ENCODE data around the gene STUM.
A peak's percentile ranks its signal among the peaks of the same experiment; 100 is the strongest.
"Not testable (repeated sequence)": the region's sequence is repeated elsewhere in the genome, so short reads cannot be mapped to it uniquely, and the experiment has no call there.

Gene STUM

DNA sequence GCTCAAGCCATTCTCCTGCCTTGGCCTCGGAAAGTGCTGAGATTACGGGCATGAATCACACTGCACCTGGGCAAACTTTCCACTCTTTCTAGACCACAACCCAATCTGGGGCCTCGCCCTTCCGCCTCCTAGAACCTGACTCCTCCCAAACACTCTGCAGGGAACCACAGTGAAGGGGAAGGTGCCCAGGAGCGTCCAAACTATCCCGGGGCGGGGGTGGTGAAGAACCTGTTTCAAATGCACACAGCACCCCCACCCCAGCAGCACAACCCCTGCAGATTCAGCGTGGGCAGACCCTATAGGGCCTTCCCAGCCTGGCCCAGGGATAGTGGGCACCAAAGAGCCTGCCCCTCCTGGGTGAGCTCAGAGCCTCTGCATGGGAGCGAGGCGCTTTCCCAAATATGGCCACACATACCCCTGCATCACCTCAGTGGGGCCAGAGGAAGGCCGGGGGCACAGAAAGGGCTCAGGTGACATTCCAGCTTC is 86.9 kb downstream of the STUM start:
- no peak for DNase-seq

DNA sequence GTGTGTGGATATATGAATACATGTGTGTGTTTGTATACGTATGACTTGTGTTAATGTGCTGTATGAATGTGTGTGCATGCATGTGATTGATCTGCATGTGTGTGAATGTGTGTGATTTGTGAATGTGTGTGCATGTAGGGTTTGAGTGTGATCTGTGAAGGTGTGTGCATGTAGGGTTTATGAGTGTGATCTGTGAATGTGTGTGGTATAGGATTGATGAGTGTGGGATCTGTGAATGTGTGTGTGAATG is 88.2 kb downstream of the STUM start:
- DNase-seq = no peak

DNA sequence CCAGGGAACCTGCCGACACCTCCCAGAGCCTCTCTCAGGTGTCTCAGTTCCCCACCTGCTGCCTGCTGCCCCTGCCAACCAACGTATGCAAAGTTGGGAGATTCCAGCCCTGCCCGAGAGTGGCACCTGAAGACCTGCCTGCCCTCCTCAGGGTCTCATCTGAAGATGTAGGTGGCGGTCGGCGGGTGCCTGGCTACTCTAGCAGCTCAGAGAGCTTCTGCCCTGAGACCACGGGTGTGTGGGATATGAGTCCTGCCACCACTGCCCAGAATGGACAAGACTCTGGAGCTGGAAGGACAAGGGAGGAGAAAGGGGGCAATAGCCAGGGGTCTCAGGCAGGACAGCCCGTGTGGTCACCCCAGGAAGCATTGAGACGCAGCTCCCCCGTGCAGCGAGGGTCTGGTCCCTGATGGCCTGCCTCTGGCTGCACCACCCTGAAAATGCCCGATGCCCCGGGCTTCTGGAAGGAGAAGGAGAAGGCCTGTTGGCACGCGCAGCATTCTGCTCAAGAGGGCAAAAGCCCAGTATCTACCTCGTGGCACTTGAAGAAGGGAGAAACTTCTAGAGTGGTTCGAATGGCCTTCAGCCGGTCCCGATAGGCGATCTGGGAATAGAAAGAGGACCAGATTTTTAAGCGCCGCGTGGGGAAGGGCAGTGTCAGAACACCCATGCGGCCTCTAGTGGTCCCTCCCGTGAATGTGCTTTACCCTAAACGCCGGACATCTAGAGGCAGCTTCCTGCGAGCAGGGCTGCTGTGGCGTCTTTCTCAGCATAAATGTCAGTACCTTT is 88.8 kb downstream of the STUM start:
- no peak for DNase-seq

DNA sequence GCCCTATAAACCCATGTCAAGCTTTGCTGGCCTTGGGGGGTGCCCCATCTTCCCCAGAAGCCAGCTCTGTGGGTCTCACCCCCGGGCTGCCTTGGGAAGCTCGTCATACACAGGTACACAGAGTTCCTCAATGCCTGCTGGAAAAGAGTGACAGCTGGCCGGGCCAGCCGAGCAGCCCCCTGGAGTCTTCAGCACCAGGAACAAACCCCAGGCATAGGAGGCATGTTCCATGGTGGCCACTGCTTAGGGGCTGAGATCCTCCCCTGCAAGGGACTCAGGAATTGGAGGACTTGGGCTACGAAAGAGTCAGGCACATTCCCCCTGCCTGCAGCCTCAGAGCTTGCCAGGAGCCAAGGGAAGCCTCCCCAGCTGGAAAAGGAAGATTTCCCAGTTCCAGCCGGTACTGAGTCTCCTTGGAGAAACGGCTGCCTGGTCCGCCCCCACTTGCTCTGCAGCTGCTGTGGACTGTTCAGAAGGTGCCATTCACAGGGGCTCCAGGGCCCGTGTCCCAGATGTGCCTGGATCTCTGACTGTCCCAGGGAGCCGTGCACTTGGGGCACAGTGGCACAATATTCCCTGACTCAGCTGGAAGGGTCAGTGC is 89.5 kb downstream of the STUM start:
- DNase-seq = peak in 9 of 58 donors; percentile 20 to 67 (median 45)

DNA sequence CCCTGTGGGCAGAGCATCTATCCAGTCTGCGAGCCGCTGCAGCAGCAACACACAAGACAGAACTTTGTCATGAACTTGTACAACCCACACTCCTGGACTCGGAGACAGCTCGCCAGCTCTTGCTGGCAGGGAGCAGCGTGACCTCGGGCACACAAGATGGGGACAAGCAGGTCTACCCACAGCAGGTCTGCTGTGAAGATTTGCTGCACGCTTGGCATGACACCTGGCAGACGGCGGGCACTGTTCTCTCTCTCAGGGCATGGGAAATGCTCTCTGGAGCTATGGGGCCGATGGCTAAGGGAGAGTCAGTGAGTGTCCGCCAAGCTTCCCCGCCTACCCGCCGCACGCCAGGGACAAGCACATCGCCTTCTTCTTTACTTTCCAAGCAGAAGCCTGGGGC is 90.0 kb downstream of the STUM start:
- peak in 1 of 58 donors; percentile 14 for DNase-seq

DNA sequence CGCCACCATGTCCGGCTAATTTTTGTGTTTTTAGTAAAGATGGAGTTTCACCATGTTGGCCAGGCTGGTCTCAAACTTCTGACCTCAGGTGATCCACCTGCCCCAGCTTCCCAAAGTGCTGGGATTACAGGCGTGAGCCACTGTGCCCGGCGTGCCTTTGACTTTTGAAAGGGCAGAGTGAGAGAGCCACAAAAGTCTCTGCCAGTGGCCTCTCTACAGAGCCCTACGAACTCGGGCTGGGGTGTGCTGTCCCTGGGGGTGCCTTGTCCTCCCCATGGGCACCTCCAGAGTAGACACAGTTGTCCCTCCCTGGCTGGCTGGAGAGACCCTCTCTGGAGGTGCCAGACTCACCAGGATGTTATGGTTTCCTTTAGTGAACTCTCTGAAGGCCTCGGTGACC is 90.6 kb downstream of the STUM start:
- DNase-seq = not testable (repeated sequence)

DNA sequence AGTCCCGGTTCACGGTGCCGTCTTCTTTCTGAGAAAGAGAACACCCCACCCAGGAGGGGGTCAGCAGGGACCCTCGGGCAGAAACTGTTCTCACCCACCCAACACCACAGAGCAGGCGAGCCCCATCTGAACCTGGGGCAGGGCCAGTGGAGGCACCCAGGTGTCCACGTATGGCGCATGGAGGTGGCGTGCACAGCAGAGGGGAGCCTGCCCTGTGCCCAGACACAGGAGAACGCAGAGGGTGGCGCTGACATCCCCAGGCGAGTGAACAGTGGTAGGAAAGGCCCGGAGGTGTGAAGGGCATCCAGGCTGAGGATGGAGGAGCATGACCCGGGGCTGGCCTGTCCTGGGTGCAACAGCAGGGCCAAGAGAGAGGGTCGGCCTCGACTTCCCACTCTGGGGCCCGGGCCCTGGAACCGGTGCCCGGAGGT is 91.1 kb downstream of the STUM start:
- DNase-seq = no peak

DNA sequence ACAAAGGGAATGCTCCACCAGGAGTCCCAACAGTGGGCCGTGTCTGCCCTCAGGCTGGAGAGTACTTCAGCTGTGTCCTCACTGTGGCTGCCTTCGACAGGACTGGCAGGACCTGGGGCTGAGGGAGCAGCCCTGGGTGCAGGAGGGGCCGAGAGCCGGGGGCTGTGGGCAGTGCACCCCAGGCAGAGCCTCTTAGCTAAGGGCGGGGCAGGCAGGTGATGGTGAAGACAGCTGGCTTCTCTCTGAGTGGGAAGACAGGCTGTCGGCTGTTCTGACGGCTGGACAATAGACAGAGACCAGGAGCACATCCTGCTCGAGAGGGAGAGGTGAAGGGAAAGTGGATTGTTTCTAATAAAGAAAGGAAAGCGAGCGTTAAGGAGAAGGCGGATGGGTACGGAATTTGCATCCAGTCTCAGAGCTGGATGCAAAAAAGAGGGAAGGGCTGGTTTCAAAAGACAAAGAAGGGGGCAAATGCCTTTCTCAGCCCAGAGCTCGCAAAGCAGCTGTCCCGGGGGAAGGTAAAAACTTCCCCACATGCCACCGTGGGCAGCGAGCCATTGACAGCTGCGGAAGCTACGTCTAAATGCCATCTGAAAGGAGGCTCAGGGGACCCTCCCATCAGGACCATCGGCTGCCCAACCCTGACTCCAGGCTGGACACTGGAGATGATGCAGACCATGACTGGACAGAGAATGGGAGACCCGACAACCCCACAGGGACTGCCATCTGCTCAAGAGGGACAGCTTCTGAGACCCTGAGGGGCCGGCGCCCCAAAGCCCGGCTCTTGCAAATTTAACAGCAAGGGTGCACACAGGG is 92.0 kb downstream of the STUM start:
- no peak for DNase-seq

DNA sequence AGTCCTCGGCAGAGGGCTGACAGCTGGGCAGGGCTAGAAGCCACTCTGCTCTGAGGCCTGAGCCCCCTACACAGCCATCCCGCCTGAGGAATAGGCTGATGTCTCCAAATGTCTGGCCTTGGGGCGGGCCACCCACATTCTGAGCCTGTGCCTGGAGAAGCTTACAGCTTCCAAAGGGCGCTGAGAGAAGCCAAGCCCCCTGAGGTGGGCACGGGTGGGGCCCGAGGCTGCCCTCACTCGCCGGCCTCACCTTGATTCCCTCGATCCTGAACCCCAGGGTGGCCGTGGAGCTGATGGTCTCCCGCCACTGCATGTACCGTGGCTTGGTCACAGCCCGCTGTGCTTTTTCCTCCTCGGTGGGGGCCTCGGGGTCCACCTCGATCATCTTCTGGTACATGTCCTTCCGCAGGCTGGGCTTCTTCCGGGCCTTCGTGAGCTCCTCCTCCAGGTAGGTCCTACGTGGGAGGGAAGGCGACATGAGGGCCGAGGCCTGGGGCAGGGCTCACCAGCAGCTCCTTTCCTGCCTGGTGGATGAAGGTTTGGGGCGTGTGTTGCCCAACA is 93.2 kb downstream of the STUM start:
- DNase-seq = no peak

DNA sequence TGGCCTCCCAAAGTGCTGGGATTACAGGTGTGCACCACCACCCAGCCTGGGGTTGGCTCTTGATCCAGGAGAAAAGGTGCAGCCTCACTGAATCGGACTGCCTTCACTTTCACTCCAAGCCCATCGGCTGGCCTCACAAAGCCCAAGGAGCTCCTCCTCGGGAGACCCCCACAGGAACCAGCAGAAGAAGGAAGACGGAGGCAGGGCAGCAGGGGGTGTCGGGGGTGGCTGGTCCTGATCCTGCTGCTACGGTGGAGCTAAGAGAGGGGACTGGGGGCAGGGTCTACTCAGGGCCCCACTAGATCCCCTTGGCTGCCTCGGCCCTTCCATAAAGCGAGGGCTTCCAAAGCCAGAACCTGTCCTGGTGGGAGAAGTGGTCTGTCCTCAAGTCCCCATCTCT is 93.9 kb downstream of the STUM start:
- no peak for DNase-seq

DNA sequence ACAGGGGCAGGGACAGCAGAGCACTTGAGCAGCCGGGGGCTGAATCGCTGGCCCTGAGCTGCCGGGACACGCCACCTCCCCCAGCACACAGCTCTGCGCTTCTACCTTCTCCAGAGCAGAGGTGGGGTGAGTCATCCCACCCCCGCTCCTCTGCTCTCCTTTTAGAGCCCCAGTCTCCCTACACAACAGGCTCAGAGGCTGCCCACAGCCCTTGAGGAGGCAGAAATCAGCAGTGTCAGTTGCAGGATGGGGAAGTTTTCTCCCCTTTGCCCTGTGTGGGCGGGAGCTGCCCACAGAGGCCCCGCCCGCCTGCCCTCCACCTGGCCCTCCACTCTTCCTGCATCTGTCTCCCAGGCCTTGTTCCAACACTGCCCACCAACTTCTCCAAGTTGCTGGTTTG is 94.6 kb downstream of the STUM start:
- DNase-seq = peak in 4 of 58 donors; percentile 36 to 60 (median 44)

DNA sequence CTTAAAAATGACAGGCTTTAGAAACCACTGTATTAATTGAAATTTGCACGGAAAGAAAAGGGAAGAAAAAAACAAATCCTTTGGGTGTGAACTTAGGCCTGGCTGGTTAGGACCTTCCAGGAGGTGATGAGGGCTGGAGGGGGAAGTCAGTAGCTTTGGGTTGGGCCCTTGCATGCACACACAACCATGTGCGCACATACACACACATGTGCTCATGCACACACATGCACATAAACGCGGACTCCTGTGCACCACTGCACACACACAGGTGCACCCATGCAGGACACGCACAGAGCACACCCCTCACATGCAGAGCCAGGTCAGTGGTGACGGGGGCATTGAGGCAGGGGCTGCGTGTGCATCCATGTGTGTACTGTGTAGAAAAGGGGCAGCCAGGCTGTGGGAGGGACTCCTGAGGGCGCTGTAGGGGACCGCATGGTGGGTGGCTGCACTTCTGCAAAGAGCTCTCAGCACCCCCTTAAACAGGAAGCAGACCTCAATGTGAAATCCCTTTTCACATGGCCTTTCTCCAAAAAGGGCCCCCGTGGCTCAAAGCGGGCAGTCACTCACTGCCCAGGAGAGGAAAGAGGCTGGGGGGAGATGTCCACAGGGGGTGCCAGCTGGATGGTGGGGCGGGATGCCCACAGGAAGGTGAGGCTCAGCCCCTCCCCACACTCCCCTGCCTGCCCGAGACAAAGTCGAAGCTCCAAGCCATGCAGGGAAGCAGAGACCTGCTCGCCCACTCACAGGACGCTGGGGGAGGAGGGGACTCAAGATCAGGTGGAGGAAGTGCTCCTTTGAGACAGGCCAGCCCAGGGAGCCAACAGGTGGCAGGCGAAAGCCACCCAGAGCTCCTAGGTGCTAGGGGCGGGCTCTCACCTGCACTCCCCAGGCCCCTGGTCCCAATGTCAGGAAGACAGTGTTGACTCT is 95.3 kb downstream of the STUM start:
- DNase-seq = peak in 1 of 58 donors; percentile 16

DNA sequence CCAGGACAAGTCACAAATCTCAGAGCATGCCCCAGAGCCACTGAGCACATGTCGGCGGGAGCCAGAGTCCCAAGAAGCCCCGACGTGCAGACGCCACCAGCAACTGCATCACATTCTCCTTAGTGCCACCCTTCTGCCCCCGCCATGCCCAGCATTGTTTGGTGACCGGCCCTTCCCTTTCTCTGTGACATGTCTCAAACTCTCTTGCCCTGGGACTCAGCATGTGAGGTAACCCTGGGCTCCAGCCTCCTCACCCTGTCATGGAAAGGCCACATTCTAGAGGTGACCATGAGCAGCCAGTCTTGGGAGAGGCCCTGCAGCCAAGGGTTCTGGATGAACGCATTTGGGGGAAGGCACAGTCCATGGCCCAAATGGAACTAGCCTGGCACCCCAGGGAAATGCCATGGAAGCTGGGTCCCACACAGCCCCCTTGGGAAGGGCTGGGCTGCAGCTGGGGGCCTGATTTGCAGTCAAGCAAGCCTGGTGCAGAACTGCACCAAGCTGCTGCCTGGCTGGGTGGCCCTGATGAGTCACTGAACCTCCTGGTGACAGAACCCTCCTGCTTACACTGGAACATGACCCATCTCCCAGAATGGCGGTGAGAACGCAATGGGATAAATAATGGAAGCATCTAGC is 96.1 kb downstream of the STUM start:
- DNase-seq = no peak

DNA sequence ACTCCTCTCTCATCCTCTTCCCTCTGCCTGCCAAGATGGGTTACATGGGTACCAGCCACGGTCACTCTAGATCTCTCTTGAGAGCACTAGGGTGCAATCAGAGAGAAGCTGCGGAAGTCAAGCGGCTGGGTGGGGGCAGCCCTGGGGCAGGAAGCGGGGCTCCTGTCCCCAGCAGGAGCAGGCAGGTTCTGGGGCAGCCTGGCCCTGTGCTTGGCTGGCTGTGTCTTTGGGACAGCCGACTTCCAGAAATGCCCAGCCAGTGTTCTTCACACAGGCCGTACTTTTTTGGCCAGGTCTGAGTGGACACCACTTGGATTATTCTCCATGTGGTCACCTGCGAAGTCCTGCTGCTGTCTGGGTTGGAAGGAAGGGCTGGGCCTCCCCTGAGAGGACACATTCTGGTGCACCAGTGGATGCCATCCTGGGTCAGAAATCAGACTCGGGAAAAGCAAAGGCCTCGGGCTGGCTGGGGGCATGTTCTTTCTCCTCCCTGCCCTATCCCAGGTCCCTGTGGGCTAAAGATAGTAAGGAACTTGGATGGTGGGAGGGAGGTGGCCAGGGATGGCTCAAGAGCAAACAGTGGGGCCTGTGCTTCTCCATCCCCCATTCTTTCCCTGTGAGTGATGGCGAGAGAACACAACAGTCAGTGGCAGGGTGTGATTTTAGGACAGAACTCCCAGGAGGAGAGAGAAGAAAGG is 96.9 kb downstream of the STUM start:
- DNase-seq = no peak

DNA sequence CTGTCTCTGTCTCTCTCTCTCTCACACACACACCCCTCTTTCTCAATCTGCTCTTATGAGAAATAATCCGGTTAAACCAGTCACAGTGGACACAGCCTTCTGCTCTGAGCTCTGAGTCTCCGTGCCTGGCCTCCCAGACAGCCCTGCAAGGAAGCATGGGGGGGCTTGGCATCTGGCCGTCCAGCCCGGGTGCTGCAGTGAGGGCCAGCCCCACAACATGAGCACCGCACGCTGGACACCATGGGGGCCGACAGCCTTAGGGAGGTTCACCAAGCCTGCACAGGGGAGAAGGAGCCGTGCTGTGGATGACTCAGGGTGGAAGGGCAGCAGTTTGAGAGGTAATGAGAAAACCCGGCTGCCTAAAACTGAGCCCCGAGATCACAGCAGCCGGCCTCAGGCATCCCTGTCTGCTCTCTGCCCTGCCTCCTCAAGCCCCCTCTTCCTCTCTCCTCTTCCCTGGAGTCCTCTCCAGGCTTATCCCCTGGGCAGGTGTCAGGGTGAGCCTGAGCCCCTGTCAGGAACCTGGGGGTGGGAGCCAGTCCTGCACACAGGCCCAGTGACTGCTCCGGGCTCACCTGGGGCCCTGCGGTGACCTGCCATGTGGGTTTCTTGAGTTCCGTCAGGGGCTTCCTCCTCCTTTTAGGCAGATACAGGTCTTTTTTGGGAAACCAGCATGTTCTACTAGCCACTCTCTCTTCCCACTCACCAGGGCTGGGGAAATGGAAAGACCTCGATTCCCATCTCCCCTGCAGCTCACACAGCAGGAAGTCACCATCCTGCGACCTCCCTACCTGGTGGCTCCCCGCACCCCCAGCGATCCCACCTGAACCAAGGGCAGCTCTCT is 97.7 kb downstream of the STUM start:
- DNase-seq = no peak

DNA sequence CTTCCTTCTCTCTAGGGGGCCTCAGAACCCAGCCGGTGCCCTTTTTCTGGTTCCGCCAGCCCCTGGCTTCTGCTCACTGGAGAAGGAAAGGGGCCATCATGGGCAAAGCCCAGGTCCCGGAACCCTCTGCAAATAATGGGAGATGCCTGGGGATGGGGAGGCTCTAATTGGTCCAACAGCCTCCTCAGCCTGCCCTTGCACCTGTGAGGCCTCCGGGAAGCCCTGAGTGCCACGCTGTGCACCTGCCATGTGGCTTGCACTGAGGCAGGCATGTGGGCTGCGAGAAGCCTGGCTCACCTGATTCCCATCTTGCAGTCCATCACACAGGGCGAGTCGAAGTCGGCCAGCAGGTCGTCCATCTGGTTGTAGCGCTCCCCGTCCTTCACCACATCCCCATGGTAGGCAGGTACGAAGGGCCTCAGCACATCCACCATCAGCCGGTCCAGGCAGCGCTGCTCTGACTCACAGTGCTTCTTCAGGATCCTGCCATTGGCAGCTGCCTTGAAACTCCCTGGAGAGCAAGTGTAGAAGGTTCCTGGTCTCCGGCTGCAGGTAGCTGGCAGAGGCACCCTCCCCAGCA is 98.4 kb downstream of the STUM start:
- no peak for DNase-seq

DNA sequence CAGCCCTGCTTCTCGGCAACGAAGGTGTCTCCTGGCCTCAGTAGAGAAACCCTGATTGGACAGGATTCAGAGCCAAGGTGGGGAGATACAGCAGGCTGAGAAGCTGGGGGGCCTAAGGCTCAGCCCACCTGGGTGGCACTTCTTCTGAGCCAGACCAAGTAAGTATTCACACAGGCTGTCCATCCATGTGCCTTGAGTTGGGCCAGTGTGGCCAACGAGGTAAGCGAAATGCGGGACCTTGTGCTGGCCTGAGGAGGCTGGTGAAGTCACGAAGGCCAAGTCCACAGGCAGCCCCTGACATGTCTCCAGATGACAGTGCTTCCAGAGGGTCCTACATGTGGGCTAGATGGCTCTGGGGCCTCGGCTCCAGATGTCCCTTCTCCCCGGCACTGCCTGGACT is 99.2 kb downstream of the STUM start:
- DNase-seq = no peak

DNA sequence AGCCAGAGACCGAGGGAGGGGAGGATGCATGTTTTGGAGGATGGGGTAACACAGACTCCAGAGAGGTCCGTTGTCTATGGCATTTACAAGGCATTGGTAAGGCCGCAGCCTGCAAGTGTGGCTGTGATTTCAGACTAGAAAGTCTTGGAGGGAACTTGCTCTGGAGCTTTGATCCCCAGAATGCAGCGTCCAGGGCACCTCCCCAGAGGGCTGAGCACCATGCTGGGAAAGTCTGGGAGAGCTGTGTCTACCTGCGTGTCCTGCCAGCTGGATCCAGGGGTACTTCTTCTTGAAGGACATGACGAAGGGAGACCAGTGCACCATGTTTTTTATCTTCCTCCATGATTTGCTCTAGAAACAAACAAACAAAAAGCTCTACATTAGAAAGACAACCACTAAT is 99.9 kb downstream of the STUM start:
- DNase-seq = no peak
